ENCODE data around the gene GXYLT1.
"Not testable (repeated sequence)": the region's sequence is repeated elsewhere in the genome, so short reads cannot be mapped to it uniquely, and the experiment has no call there.

Gene GXYLT1

GRCh38 chr12:42097971-42098370, 46.7 kb downstream of the GXYLT1 start:
- DNase-seq: no peak
- Mint-ChIP-seq H3K27ac (peak overlapping the region; percentile 88), H3K9me3 (no peaks in the 10 kb centered on the region), H3K4me3 (peak overlapping the region; percentile 71), H3K27me3 (no peaks in the 10 kb centered on the region), H3K36me3 (ENCODE audit: low read depth) (peaks cover 32% of the 10 kb centered on the region), H3K4me1 (ENCODE audit: low read depth) (peaks cover 46% of the 10 kb centered on the region)

- Mint-ChIP-seq H3K9me3 (no peaks in the 10 kb centered on the region), H3K4me1 (ENCODE audit: low read depth) (peaks cover 54% of the 10 kb centered on the region), H3K27me3 (no peaks in the 10 kb centered on the region), H3K4me3 (peak overlapping the region; percentile 45), H3K27ac (no peak overlapping the region), H3K36me3 (ENCODE audit: low read depth) (peaks cover 56% of the 10 kb centered on the region)
- DNase-seq: peak; percentile 46
Measured at GRCh38 chr12:42094277-42094676, 50.4 kb downstream of the GXYLT1 start.

- Mint-ChIP-seq H3K9me3 (no peaks in the 10 kb centered on the region), H3K36me3 (ENCODE audit: low read depth) (peaks cover 59% of the 10 kb centered on the region), H3K4me3 (no peak overlapping the region), H3K27ac (peak overlapping the region; percentile 5), H3K4me1 (ENCODE audit: low read depth) (peaks cover 33% of the 10 kb centered on the region), H3K27me3 (no peaks in the 10 kb centered on the region)
- no peak for DNase-seq
Measured at GRCh38 chr12:42091769-42092168, 52.9 kb downstream of the GXYLT1 start.

GRCh38 chr12:42090899-42091298, 53.8 kb downstream of the GXYLT1 start:
- H3K4me1 Mint-ChIP-seq (ENCODE audit: low read depth): peaks cover 27% of the 10 kb centered on the region
- H3K4me3 Mint-ChIP-seq: no peak overlapping the region
- H3K27me3 Mint-ChIP-seq: no peaks in the 10 kb centered on the region
- H3K36me3 Mint-ChIP-seq (ENCODE audit: low read depth): peaks cover 59% of the 10 kb centered on the region
- no peak for DNase-seq
- H3K27ac Mint-ChIP-seq: no peak overlapping the region
- no peaks in the 10 kb centered on the region for H3K9me3 Mint-ChIP-seq

- no peak for DNase-seq
- Mint-ChIP-seq H3K36me3 (ENCODE audit: low read depth) (peaks cover 52% of the 10 kb centered on the region), H3K4me1 (ENCODE audit: low read depth) (peaks cover 2% of the 10 kb centered on the region), H3K9me3 (no peaks in the 10 kb centered on the region), H3K27me3 (no peaks in the 10 kb centered on the region), H3K27ac (no peak overlapping the region), H3K4me3 (no peak overlapping the region)
Measured at GRCh38 chr12:42086031-42086430, 58.6 kb downstream of the GXYLT1 start.

GRCh38 chr12:42085594-42085993, 59.1 kb downstream of the GXYLT1 start:
- Mint-ChIP-seq H3K27me3 (no peaks in the 10 kb centered on the region), H3K4me3 (no peak overlapping the region), H3K9me3 (no peaks in the 10 kb centered on the region), H3K4me1 (ENCODE audit: low read depth) (peaks cover 2% of the 10 kb centered on the region), H3K27ac (no peak overlapping the region), H3K36me3 (ENCODE audit: low read depth) (peaks cover 51% of the 10 kb centered on the region)
- DNase-seq: no peak

- Mint-ChIP-seq H3K36me3 (ENCODE audit: low read depth) (peaks cover 44% of the 10 kb centered on the region), H3K4me3 (no peak overlapping the region), H3K27me3 (no peaks in the 10 kb centered on the region), H3K9me3 (no peaks in the 10 kb centered on the region), H3K27ac (no peak overlapping the region), H3K4me1 (ENCODE audit: low read depth) (peaks cover 2% of the 10 kb centered on the region)
- DNase-seq: no peak
Measured at GRCh38 chr12:42084522-42084921, 60.2 kb downstream of the GXYLT1 start.

- Mint-ChIP-seq H3K36me3 (ENCODE audit: low read depth) (peaks cover 7% of the 10 kb centered on the region), H3K4me3 (no peak overlapping the region), H3K27ac (no peak overlapping the region), H3K27me3 (no peaks in the 10 kb centered on the region), H3K4me1 (ENCODE audit: low read depth) (no peaks in the 10 kb centered on the region), H3K9me3 (no peaks in the 10 kb centered on the region)
- DNase-seq: no peak
Measured at GRCh38 chr12:42076976-42077375, 67.7 kb downstream of the GXYLT1 start.

GRCh38 chr12:42070036-42070435, 74.6 kb downstream of the GXYLT1 start:
- no peaks in the 10 kb centered on the region for H3K36me3 Mint-ChIP-seq (ENCODE audit: low read depth)
- no peak overlapping the region for H3K27ac Mint-ChIP-seq
- H3K4me3 Mint-ChIP-seq: no peak overlapping the region
- no peaks in the 10 kb centered on the region for H3K27me3 Mint-ChIP-seq
- no peaks in the 10 kb centered on the region for H3K4me1 Mint-ChIP-seq (ENCODE audit: low read depth)
- no peak for DNase-seq
- peaks cover 5% of the 10 kb centered on the region for H3K9me3 Mint-ChIP-seq

GRCh38 chr12:42059127-42059526, 85.5 kb downstream of the GXYLT1 start:
- Mint-ChIP-seq H3K36me3 (ENCODE audit: low read depth) (no peaks in the 10 kb centered on the region), H3K4me1 (ENCODE audit: low read depth) (no peaks in the 10 kb centered on the region), H3K9me3 (no peaks in the 10 kb centered on the region), H3K27me3 (peaks cover 29% of the 10 kb centered on the region), H3K27ac (no peak overlapping the region), H3K4me3 (no peak overlapping the region)
- DNase-seq: no peak

GRCh38 chr12:42056130-42056529, 88.5 kb downstream of the GXYLT1 start:
- Mint-ChIP-seq H3K4me3 (no peak overlapping the region), H3K4me1 (ENCODE audit: low read depth) (no peaks in the 10 kb centered on the region), H3K27ac (no peak overlapping the region), H3K9me3 (no peaks in the 10 kb centered on the region), H3K27me3 (peaks cover 27% of the 10 kb centered on the region), H3K36me3 (ENCODE audit: low read depth) (no peaks in the 10 kb centered on the region)
- no peak for DNase-seq

GRCh38 chr12:42053456-42053855, 91.2 kb downstream of the GXYLT1 start:
- Mint-ChIP-seq H3K4me1 (ENCODE audit: low read depth) (no peaks in the 10 kb centered on the region), H3K36me3 (ENCODE audit: low read depth) (no peaks in the 10 kb centered on the region), H3K27ac (no peak overlapping the region), H3K27me3 (peaks cover 29% of the 10 kb centered on the region), H3K4me3 (no peak overlapping the region), H3K9me3 (no peaks in the 10 kb centered on the region)
- no peak for DNase-seq

GRCh38 chr12:42048980-42049379, 95.7 kb downstream of the GXYLT1 start:
- DNase-seq; H3K27ac Mint-ChIP-seq; H3K4me1 Mint-ChIP-seq (ENCODE audit: low read depth); H3K4me3 Mint-ChIP-seq; H3K36me3 Mint-ChIP-seq (ENCODE audit: low read depth); H3K9me3 Mint-ChIP-seq: not testable (repeated sequence)
- H3K27me3 Mint-ChIP-seq: peaks cover 10% of the 10 kb centered on the region

GRCh38 chr12:42039577-42039976, 105.1 kb downstream of the GXYLT1 start:
- Mint-ChIP-seq H3K36me3 (ENCODE audit: low read depth) (no peaks in the 10 kb centered on the region), H3K4me3 (no peak overlapping the region), H3K27me3 (peaks cover 12% of the 10 kb centered on the region), H3K4me1 (ENCODE audit: low read depth) (no peaks in the 10 kb centered on the region), H3K27ac (no peak overlapping the region), H3K9me3 (peaks cover 2% of the 10 kb centered on the region)
- DNase-seq: no peak

GRCh38 chr12:42039176-42039575, 105.5 kb downstream of the GXYLT1 start:
- Mint-ChIP-seq H3K4me3 (no peak overlapping the region), H3K36me3 (ENCODE audit: low read depth) (no peaks in the 10 kb centered on the region), H3K9me3 (peaks cover 2% of the 10 kb centered on the region), H3K4me1 (ENCODE audit: low read depth) (no peaks in the 10 kb centered on the region), H3K27me3 (peaks cover 12% of the 10 kb centered on the region), H3K27ac (no peak overlapping the region)
- no peak for DNase-seq

- no peaks in the 10 kb centered on the region for H3K36me3 Mint-ChIP-seq (ENCODE audit: low read depth)
Measured at GRCh38 chr12:42031847-42032564, 112.7 kb downstream of the GXYLT1 start.

More at GRCh38 chr12:42031847-42032564, 112.7 kb downstream of the GXYLT1 start:
- H3K9me3 Mint-ChIP-seq: no peaks in the 10 kb centered on the region
- peaks cover 9% of the 10 kb centered on the region for H3K27me3 Mint-ChIP-seq
- no peak overlapping the region for H3K4me3 Mint-ChIP-seq
- no peaks in the 10 kb centered on the region for H3K4me1 Mint-ChIP-seq (ENCODE audit: low read depth)
- no peak overlapping the region for H3K27ac Mint-ChIP-seq
- DNase-seq: no peak

Measured in activated T-cell treated with anti-CD3 and anti-CD28 coated beads, Interleukin-2, amount 50 U/mL, for 24 hours (primary cell).